ENCODE results near the gene PTGES.
"Not testable (repeated sequence)": the region's sequence is repeated elsewhere in the genome, so short reads cannot be mapped to it uniquely, and the experiment has no call there.

Gene PTGES

GRCh38 chr9:129768486-129768885 lies 15.6 kb upstream of the PTGES start:
- no peak for DNase-seq
- Histone ChIP-seq H3K36me3 (no peaks in the 10 kb centered on the region), H3K4me3 (ENCODE audit: low read depth, low read length) (no peak overlapping the region), H3K27ac (no peak overlapping the region), H3K9me3 (ENCODE audit: severe bottlenecking) (no peaks in the 10 kb centered on the region), H3K27me3 (ENCODE audit: insufficient read depth, low read depth, severe bottlenecking) (no peaks in the 10 kb centered on the region)
- no peak for TF ChIP-seq CTCF (IDR thresholded peaks at IDR 0.05; ENCODE audit: low read depth, low read length)

DNA sequence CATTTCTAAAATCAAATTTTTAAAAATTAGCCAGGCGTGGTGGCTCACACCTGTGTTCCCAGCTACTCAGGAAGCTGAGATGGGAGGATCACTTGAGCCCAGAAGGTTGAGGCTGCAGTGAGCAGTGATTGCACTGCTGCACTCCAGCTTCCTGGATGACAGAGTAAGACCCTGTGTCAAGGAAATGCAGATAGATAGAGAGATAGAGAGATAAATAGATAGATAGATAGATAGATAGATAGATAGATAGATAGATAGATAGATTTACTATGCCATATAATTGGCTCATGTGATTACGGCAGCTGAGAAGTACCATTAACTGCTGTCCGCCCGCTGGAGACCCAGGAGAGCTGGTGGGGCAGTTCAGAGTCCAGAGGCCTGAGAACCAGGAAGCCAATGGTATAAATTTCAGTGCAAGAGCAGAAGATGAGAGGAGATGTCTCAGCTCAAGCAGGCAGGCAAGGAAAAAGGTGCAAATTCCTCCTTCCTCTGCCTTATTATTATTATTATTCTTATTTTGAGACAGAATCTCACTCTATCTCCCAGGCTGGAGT lies 13.0 kb upstream of the PTGES start:
- H3K36me3 ChIP-seq = no peaks in the 10 kb centered on the region
- no peak for TF ChIP-seq CTCF (IDR thresholded peaks at IDR 0.05; ENCODE audit: low read depth, low read length)
- H3K27ac ChIP-seq = no peak overlapping the region
- no peak overlapping the region for H3K4me3 ChIP-seq (ENCODE audit: low read depth, low read length)
- H3K9me3 ChIP-seq (ENCODE audit: severe bottlenecking) = no peaks in the 10 kb centered on the region
- no peak for DNase-seq
- no peaks in the 10 kb centered on the region for H3K27me3 ChIP-seq (ENCODE audit: insufficient read depth, low read depth, severe bottlenecking)

- no peaks in the 10 kb centered on the region for H3K36me3 ChIP-seq
- DNase-seq = no peak
- no peaks in the 10 kb centered on the region for H3K27me3 ChIP-seq (ENCODE audit: insufficient read depth, low read depth, severe bottlenecking)
- TF ChIP-seq CTCF (IDR thresholded peaks at IDR 0.05; ENCODE audit: low read depth, low read length) = no peak
- no peaks in the 10 kb centered on the region for H3K9me3 ChIP-seq (ENCODE audit: severe bottlenecking)
- no peak overlapping the region for H3K4me3 ChIP-seq (ENCODE audit: low read depth, low read length)
- no peak overlapping the region for H3K27ac ChIP-seq
These were observed 10.4 kb upstream of the PTGES start for GRCh38 chr9:129762985-129763926.

- not testable (repeated sequence) for H3K4me3 ChIP-seq (ENCODE audit: low read depth, low read length); H3K27ac ChIP-seq; H3K9me3 ChIP-seq (ENCODE audit: severe bottlenecking); DNase-seq; H3K27me3 ChIP-seq (ENCODE audit: insufficient read depth, low read depth, severe bottlenecking); H3K36me3 ChIP-seq
These were observed 9.6 kb upstream of the PTGES start for GRCh38 chr9:129762370-129762984.

DNA sequence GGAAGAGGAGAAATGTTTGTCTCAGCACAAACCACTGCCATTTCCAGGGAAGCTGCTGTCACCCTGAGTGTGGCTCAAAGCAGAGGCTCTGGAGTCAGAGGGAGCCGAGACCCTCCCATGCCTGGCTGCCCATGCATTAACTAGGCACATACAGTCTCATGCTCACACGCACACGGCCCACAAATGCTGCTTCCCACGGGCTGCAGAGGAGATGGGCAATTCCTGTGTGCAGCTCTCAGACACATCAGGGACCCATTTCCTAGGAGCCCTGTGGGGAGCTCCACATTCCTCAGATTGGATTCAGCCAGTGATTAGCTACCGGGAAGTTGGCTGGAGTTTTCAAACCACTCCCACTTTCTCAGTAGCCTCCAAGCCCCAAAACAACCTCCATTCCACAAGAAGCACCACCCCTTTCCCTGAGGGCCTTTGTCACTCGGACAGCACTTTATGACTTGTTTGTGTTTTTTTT lies 9.1 kb upstream of the PTGES start:
- Histone ChIP-seq H3K27ac (no peak overlapping the region), H3K9me3 (ENCODE audit: severe bottlenecking) (no peaks in the 10 kb centered on the region), H3K27me3 (ENCODE audit: insufficient read depth, low read depth, severe bottlenecking) (no peaks in the 10 kb centered on the region), H3K4me3 (ENCODE audit: low read depth, low read length) (no peak overlapping the region), H3K36me3 (no peaks in the 10 kb centered on the region)
- TF ChIP-seq CTCF (IDR thresholded peaks at IDR 0.05; ENCODE audit: low read depth, low read length) = no peak
- no peak for DNase-seq

GRCh38 chr9:129761293-129761900 lies 8.6 kb upstream of the PTGES start:
- Histone ChIP-seq H3K27me3 (ENCODE audit: insufficient read depth, low read depth, severe bottlenecking) (no peaks in the 10 kb centered on the region), H3K27ac (no peak overlapping the region), H3K36me3 (no peaks in the 10 kb centered on the region), H3K4me3 (ENCODE audit: low read depth, low read length) (no peak overlapping the region), H3K9me3 (ENCODE audit: severe bottlenecking) (no peaks in the 10 kb centered on the region)
- TF ChIP-seq CTCF (IDR thresholded peaks at IDR 0.05; ENCODE audit: low read depth, low read length) = no peak
- DNase-seq = no peak

DNA sequence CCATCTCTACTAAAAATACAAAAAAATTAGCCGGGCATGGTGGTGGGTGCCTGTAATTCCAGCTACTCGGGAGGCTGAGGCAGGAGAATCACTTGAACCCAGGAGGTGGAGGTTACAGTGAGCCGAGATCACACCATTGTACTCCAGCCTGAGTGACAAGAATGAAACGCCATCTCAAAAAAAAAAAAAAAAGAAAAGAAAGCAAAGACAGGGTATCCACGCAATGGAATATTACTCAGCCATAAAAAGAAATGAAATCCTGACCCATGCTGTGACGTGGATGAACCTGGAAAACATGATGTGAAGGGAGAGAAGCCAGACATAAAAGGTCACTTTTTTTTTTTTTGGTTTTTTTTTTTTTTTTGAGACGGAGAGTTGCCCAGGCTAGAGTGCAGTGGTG lies 7.9 kb upstream of the PTGES start:
- not testable (repeated sequence) for H3K27me3 ChIP-seq (ENCODE audit: insufficient read depth, low read depth, severe bottlenecking); H3K4me3 ChIP-seq (ENCODE audit: low read depth, low read length); H3K9me3 ChIP-seq (ENCODE audit: severe bottlenecking); H3K27ac ChIP-seq; H3K36me3 ChIP-seq; DNase-seq

All from WERI-Rb-1 (cell line).